Fibroblast of skin of back (primary cell): Measurements from ENCODE around the gene SRRM3.
"Not testable (repeated sequence)": the region's sequence is repeated elsewhere in the genome, so short reads cannot be mapped to it uniquely, and the experiment has no call there.

Experiments used
- DNase-seq: peaks from one replicate; pipeline ENCODE4 v3.0.0-alpha.2; 2013

SRRM3 gene

GRCh38 chr7:76317782-76318487 is 116.2 kb downstream of the SRRM3 start:
- DNase-seq, result peak; percentile 96

GRCh38 chr7:76318488-76319353 is 117.0 kb downstream of the SRRM3 start:
- peak; percentile 83 for DNase-seq

GRCh38 chr7:76325092-76325491 is 123.4 kb downstream of the SRRM3 start:
- no peak for DNase-seq

- DNase-seq, result no peak
Observed at GRCh38 chr7:76325811-76326210, 124.1 kb downstream of the SRRM3 start.

- DNase-seq, result peak; percentile 68
Observed at GRCh38 chr7:76326646-76327233, 125.0 kb downstream of the SRRM3 start.

GRCh38 chr7:76327610-76328009 is 125.9 kb downstream of the SRRM3 start:
- no peak for DNase-seq

- no peak for DNase-seq
Observed at GRCh38 chr7:76328389-76328788, 126.7 kb downstream of the SRRM3 start.

GRCh38 chr7:76329479-76329878 is 127.8 kb downstream of the SRRM3 start:
- no peak for DNase-seq

GRCh38 chr7:76330261-76330660 is 128.6 kb downstream of the SRRM3 start:
- DNase-seq, result no peak

- DNase-seq, result no peak
Observed at GRCh38 chr7:76330673-76331072, 129.0 kb downstream of the SRRM3 start.

- DNase-seq, result no peak
Observed at GRCh38 chr7:76332078-76332477, 130.4 kb downstream of the SRRM3 start.

- no peak for DNase-seq
Observed at GRCh38 chr7:76333511-76334101, 131.9 kb downstream of the SRRM3 start.

- no peak for DNase-seq
Observed at GRCh38 chr7:76334320-76334967, 132.7 kb downstream of the SRRM3 start.

- not testable (repeated sequence) for DNase-seq
Observed at GRCh38 chr7:76335417-76335816, 133.7 kb downstream of the SRRM3 start.

- DNase-seq, result no peak
Observed at GRCh38 chr7:76336094-76336493, 134.4 kb downstream of the SRRM3 start.
